ENCODE data around the gene SLAMF8.

Gene SLAMF8

DNA sequence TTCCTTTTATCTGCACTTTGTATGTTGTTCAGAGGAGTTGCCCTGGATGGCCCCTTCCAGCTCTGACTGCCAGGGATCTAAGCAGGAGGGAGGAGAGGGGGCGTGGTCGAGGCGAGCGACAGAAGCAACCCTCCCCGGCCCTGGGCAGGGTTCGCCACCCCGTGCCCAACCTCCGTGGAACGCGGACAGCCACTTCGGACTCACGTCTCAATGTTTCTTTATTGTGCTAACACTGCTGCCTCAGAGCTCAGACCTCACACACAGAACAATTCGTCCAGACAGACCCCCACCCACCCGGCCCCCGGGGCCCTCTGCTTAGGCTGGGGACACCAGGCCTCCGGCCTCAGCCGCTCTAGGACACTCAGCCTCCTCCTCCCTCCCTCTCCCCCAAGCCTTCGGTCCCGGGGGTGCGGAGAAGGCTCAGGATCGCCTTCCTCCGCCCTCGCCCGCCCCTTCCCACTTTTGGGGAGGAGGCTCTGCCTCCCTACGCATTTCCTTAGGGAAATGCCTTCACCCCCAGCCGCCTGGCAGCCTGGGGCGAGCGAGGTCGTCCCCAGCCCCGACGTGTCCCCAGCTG, 27.5 kb downstream of the SLAMF8 start:
- peak overlapping the region; percentile 55 for H2AFZ ChIP-seq (ENCODE audit: insufficient read depth, low read length, poor library complexity)
- no peaks in the 10 kb centered on the region for H3K79me2 ChIP-seq (ENCODE audit: control insufficient read depth, insufficient read depth, low read length, poor library complexity)
- peak overlapping the region; percentile 83 for H3K4me2 ChIP-seq (ENCODE audit: low read length)

DNA sequence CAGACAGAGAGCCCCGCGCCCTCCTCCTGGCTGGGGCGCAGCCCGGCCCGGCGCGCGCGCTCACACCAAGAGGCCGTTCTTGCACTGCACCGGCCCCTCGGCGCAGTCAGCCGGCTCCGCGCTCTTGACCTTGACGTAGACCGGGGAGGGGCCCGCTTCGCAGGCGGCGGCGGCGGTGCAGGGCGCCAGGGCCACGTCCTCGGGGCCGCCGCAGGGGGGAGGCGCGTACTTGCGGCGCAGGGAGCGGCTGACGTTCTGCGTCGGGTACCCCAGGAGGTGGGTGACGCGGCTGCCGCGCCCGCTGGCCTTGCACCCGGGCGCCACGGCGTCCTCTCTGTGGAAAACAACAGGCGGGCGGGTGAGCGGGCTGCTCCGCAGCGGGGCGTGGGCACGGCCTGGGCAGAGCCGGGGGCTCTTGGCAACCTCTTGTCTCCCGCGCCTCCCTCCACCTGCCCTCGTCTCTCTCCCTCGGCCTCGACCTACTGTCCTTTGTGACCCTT, 28.1 kb downstream of the SLAMF8 start:
- H4K12ac ChIP-seq (ENCODE audit: low read depth, low read length) = no peak overlapping the region
- H3K27me3 ChIP-seq (ENCODE audit: insufficient read depth, low read length) = peaks cover 20% of the 10 kb centered on the region
- peak overlapping the region; percentile 67 for H3K4me3 ChIP-seq (ENCODE audit: low read depth, low read length)
- H3K18ac ChIP-seq (ENCODE audit: low read length) = no peak overlapping the region
- no peak overlapping the region for H4K8ac ChIP-seq (ENCODE audit: low read depth, low read length)
- no peak overlapping the region for H3K4ac ChIP-seq (ENCODE audit: low read depth, low read length)
- H3K79me1 ChIP-seq (ENCODE audit: low read length) = no peaks in the 10 kb centered on the region
- no peak overlapping the region for H3K9ac ChIP-seq (ENCODE audit: low read length)
- no peak overlapping the region for H3K23ac ChIP-seq (ENCODE audit: low read length)
- no peak overlapping the region for H3K27ac ChIP-seq (ENCODE audit: low read depth, low read length)
- H2AK5ac ChIP-seq (ENCODE audit: low read length) = no peak overlapping the region
- peaks cover 5% of the 10 kb centered on the region for H3K9me3 ChIP-seq (ENCODE audit: insufficient read depth, low read depth, low read length)
- peaks cover 8 to 9% of the 10 kb centered on the region in 2 experiments for H3K4me1 ChIP-seq (ENCODE audit: control insufficient read depth in 1 of 2, insufficient read depth in 2 of 2, low read length in 2 of 2)
- no peaks in the 10 kb centered on the region for H3K36me3 ChIP-seq (ENCODE audit: control insufficient read depth in 1 of 2, insufficient read depth in 2 of 2, low read length in 2 of 2)
- WGBS (ENCODE audit: extremely low coverage, insufficient coverage, insufficient read length) = no CpG with 5 or more reads among the region's 59 CpGs
- H3K14ac ChIP-seq (ENCODE audit: low read length) = no peak overlapping the region
- no peak overlapping the region for H2BK120ac ChIP-seq (ENCODE audit: insufficient read depth, low read length, poor library complexity)
- DNase-seq = peak; percentile 52 to 64
- H4K91ac ChIP-seq (ENCODE audit: low read depth, low read length) = no peak overlapping the region
- H2BK12ac ChIP-seq (ENCODE audit: low read length) = no peak overlapping the region
- H2AFZ ChIP-seq (ENCODE audit: insufficient read depth, low read length, poor library complexity) = peak overlapping the region; percentile 27
- H3K4me2 ChIP-seq (ENCODE audit: low read length) = peak overlapping the region; percentile 83
- no peak overlapping the region for H2BK5ac ChIP-seq (ENCODE audit: low read depth, low read length, poor library complexity)
- H3K79me2 ChIP-seq (ENCODE audit: control insufficient read depth, insufficient read depth, low read length, poor library complexity) = no peaks in the 10 kb centered on the region

More for the DNA sequence above, 27.5 kb downstream of the SLAMF8 start:
- H3K27ac ChIP-seq (ENCODE audit: low read depth, low read length) = no peak overlapping the region
- H3K18ac ChIP-seq (ENCODE audit: low read length) = no peak overlapping the region
- H4K91ac ChIP-seq (ENCODE audit: low read depth, low read length) = no peak overlapping the region
- peaks cover 8 to 9% of the 10 kb centered on the region in 2 experiments for H3K4me1 ChIP-seq (ENCODE audit: control insufficient read depth in 1 of 2, insufficient read depth in 2 of 2, low read length in 2 of 2)
- H2BK12ac ChIP-seq (ENCODE audit: low read length) = no peak overlapping the region
- no peak overlapping the region for H2BK120ac ChIP-seq (ENCODE audit: insufficient read depth, low read length, poor library complexity)
- no peaks in the 10 kb centered on the region for H3K79me1 ChIP-seq (ENCODE audit: low read length)
- no peak for DNase-seq
- H4K12ac ChIP-seq (ENCODE audit: low read depth, low read length) = no peak overlapping the region
- H3K36me3 ChIP-seq (ENCODE audit: control insufficient read depth in 1 of 2, insufficient read depth in 2 of 2, low read length in 2 of 2) = no peaks in the 10 kb centered on the region
- no peak overlapping the region for H3K4ac ChIP-seq (ENCODE audit: low read depth, low read length)
- H3K23ac ChIP-seq (ENCODE audit: low read length) = no peak overlapping the region
- no peak overlapping the region for H3K9ac ChIP-seq (ENCODE audit: low read length)
- peak overlapping the region; percentile 67 for H3K4me3 ChIP-seq (ENCODE audit: low read depth, low read length)
- H2BK5ac ChIP-seq (ENCODE audit: low read depth, low read length, poor library complexity) = no peak overlapping the region
- WGBS (ENCODE audit: extremely low coverage, insufficient coverage, insufficient read length) = no CpG with 5 or more reads among the region's 31 CpGs
- peaks cover 5% of the 10 kb centered on the region for H3K9me3 ChIP-seq (ENCODE audit: insufficient read depth, low read depth, low read length)
- H3K14ac ChIP-seq (ENCODE audit: low read length) = no peak overlapping the region
- H3K27me3 ChIP-seq (ENCODE audit: insufficient read depth, low read length) = peaks cover 20% of the 10 kb centered on the region
- no peak overlapping the region for H4K8ac ChIP-seq (ENCODE audit: low read depth, low read length)
- no peak overlapping the region for H2AK5ac ChIP-seq (ENCODE audit: low read length)

DNA sequence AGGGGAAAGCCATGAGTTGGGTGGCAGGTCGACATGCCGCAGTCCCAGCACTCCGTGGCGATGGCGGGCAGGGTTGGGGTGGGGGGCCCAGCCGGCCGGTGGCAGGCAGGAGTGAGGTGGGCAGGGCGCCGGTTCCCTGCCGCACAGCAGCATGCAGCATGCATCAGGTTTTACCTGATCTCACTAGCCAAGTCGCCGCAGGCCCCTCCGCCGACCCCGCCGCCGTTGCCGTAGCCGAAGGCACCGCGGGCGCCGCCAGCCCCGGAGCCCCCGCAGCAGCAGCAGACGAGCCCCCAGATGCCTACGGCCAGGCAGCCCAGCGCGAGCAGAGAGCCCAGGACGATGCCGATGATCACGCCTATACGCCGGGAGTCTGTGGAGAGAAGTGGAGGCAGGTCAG, 29.0 kb downstream of the SLAMF8 start:
- no peak overlapping the region for H3K9ac ChIP-seq (ENCODE audit: low read length)
- H3K9me3 ChIP-seq (ENCODE audit: insufficient read depth, low read depth, low read length) = peaks cover 5% of the 10 kb centered on the region
- H3K36me3 ChIP-seq (ENCODE audit: control insufficient read depth in 1 of 2, insufficient read depth in 2 of 2, low read length in 2 of 2) = no peaks in the 10 kb centered on the region
- no peak overlapping the region for H3K18ac ChIP-seq (ENCODE audit: low read length)
- no peak overlapping the region for H3K27ac ChIP-seq (ENCODE audit: low read depth, low read length)
- DNase-seq = no peak
- no CpG with 5 or more reads among the region's 34 CpGs for WGBS (ENCODE audit: extremely low coverage, insufficient coverage, insufficient read length)
- H3K4me3 ChIP-seq (ENCODE audit: low read depth, low read length) = no peak overlapping the region
- no peak overlapping the region for H2BK12ac ChIP-seq (ENCODE audit: low read length)
- H3K79me1 ChIP-seq (ENCODE audit: low read length) = no peaks in the 10 kb centered on the region
- no peak overlapping the region for H4K8ac ChIP-seq (ENCODE audit: low read depth, low read length)
- no peak overlapping the region for H4K12ac ChIP-seq (ENCODE audit: low read depth, low read length)
- H3K4me2 ChIP-seq (ENCODE audit: low read length) = no peak overlapping the region
- H3K14ac ChIP-seq (ENCODE audit: low read length) = no peak overlapping the region
- no peak overlapping the region for H2BK5ac ChIP-seq (ENCODE audit: low read depth, low read length, poor library complexity)
- H2AFZ ChIP-seq (ENCODE audit: insufficient read depth, low read length, poor library complexity) = no peak overlapping the region
- H4K91ac ChIP-seq (ENCODE audit: low read depth, low read length) = no peak overlapping the region
- H3K79me2 ChIP-seq (ENCODE audit: control insufficient read depth, insufficient read depth, low read length, poor library complexity) = no peaks in the 10 kb centered on the region
- no peak overlapping the region for H2AK5ac ChIP-seq (ENCODE audit: low read length)
- H3K23ac ChIP-seq (ENCODE audit: low read length) = no peak overlapping the region
- H3K4ac ChIP-seq (ENCODE audit: low read depth, low read length) = no peak overlapping the region
- peaks cover 8 to 9% of the 10 kb centered on the region in 2 experiments for H3K4me1 ChIP-seq (ENCODE audit: control insufficient read depth in 1 of 2, insufficient read depth in 2 of 2, low read length in 2 of 2)
- H3K27me3 ChIP-seq (ENCODE audit: insufficient read depth, low read length) = peaks cover 20% of the 10 kb centered on the region
- H2BK120ac ChIP-seq (ENCODE audit: insufficient read depth, low read length, poor library complexity) = no peak overlapping the region

DNA sequence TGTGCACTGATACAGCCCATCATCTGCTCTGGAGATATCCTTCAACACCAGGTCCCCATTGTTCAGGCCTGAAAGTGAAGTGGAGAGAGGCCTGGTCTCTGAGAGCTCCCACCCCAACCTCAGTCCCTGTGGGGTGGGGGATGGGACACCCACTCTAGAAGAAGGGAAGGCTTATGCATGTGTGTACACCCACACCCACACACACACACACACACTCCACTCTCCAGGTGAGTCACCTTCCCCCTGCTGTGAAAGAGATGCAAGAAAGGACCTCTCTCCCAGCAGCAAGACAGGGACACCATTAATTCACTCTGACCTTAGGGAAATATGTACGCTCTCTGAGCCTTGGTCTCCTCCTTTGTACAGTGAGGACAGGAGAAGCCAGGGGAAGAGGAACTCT, 29.9 kb downstream of the SLAMF8 start:
- H4K8ac ChIP-seq (ENCODE audit: low read depth, low read length) = no peak overlapping the region
- WGBS (ENCODE audit: extremely low coverage, insufficient coverage, insufficient read length) = no CpG with 5 or more reads among the region's 1 CpG

More for the DNA sequence above, 29.9 kb downstream of the SLAMF8 start:
- H2BK120ac ChIP-seq (ENCODE audit: insufficient read depth, low read length, poor library complexity) = no peak overlapping the region
- peaks cover 8 to 9% of the 10 kb centered on the region in 2 experiments for H3K4me1 ChIP-seq (ENCODE audit: control insufficient read depth in 1 of 2, insufficient read depth in 2 of 2, low read length in 2 of 2)
- DNase-seq = no peak
- H2BK5ac ChIP-seq (ENCODE audit: low read depth, low read length, poor library complexity) = no peak overlapping the region
- H3K4me2 ChIP-seq (ENCODE audit: low read length) = no peak overlapping the region
- H3K27ac ChIP-seq (ENCODE audit: low read depth, low read length) = no peak overlapping the region
- H3K4me3 ChIP-seq (ENCODE audit: low read depth, low read length) = no peak overlapping the region
- peaks cover 20% of the 10 kb centered on the region for H3K27me3 ChIP-seq (ENCODE audit: insufficient read depth, low read length)
- no peak overlapping the region for H3K9ac ChIP-seq (ENCODE audit: low read length)
- no peak overlapping the region for H4K91ac ChIP-seq (ENCODE audit: low read depth, low read length)
- no peak overlapping the region for H2AK5ac ChIP-seq (ENCODE audit: low read length)
- no peaks in the 10 kb centered on the region for H3K36me3 ChIP-seq (ENCODE audit: control insufficient read depth in 1 of 2, insufficient read depth in 2 of 2, low read length in 2 of 2)
- no peak overlapping the region for H3K18ac ChIP-seq (ENCODE audit: low read length)
- H3K9me3 ChIP-seq (ENCODE audit: insufficient read depth, low read depth, low read length) = peaks cover 5% of the 10 kb centered on the region
- no peak overlapping the region for H2AFZ ChIP-seq (ENCODE audit: insufficient read depth, low read length, poor library complexity)
- H2BK12ac ChIP-seq (ENCODE audit: low read length) = no peak overlapping the region
- no peak overlapping the region for H3K23ac ChIP-seq (ENCODE audit: low read length)
- no peak overlapping the region for H4K12ac ChIP-seq (ENCODE audit: low read depth, low read length)
- H3K79me1 ChIP-seq (ENCODE audit: low read length) = no peaks in the 10 kb centered on the region
- no peak overlapping the region for H3K4ac ChIP-seq (ENCODE audit: low read depth, low read length)
- H3K14ac ChIP-seq (ENCODE audit: low read length) = no peak overlapping the region
- no peaks in the 10 kb centered on the region for H3K79me2 ChIP-seq (ENCODE audit: control insufficient read depth, insufficient read depth, low read length, poor library complexity)
